CD4-positive, CD25-positive, alpha-beta regulatory T cell (primary cell): ENCODE results near the gene OR4D1. TPM values are rescaled to one million over a fixed set of nuclear protein-coding genes. Genes with fewer than 3 reads are reported as not detected.
"Not testable (repeated sequence)": the region's sequence is repeated elsewhere in the genome, so short reads cannot be mapped to it uniquely, and the experiment has no call there.

Experiments
- ATAC-seq, 2 donors: fragments of 150-1000 bp; cut with Tn5 transposase; one replicate each; pipeline ENCODE4 v1.10.0; 2021; ENCODE audit warnings: low read depth in 2 of 2, moderate number of reproducible peaks in 2 of 2, moderate library complexity in 1 of 2
- DNase-seq, 3 donors: peaks; one replicate each; pipeline versions ENCODE4 v3.0.0 to v3.0.0-alpha.2; 2012 to 2022; ENCODE audit warnings: mixed read lengths in 1 of 3
- H3K27ac ChIP-seq: one replicate; pipeline ENCODE4 v1.7.0; 2013; ENCODE audit warnings: mild to moderate bottlenecking, low read length; ENCODE audit not compliant: insufficient read depth, poor library complexity, severe bottlenecking
- H3K27me3 ChIP-seq: one replicate; pipeline ENCODE4 v1.7.0; 2013; ENCODE audit warnings: low read length; ENCODE audit not compliant: control insufficient read depth, insufficient read depth
- H3K36me3 ChIP-seq: one replicate; pipeline ENCODE4 v1.7.0; 2013; ENCODE audit warnings: mild to moderate bottlenecking, low read length, moderate library complexity; ENCODE audit not compliant: control insufficient read depth, insufficient read depth
- H3K4me1 ChIP-seq: 2 replicates; pipeline ENCODE4 v1.7.0; 2013; ENCODE audit warnings: mild to moderate bottlenecking, low read length; ENCODE audit not compliant: insufficient read depth, control insufficient read depth, poor library complexity, severe bottlenecking
- H3K4me3 ChIP-seq: one replicate; pipeline ENCODE4 v1.7.0; 2013; ENCODE audit warnings: low read depth, mild to moderate bottlenecking, low read length, moderate library complexity
- H3K9me3 ChIP-seq, 2 experiments: 1 replicate in 1 of 2; 2 replicates in 1 of 2; pipeline ENCODE4 v1.7.0; 2013; ENCODE audit warnings: low read length in 2 of 2, mild to moderate bottlenecking in 1 of 2, moderate library complexity in 1 of 2; ENCODE audit not compliant: control insufficient read depth in 2 of 2
- H3K27ac Mint-ChIP-seq, 3 donors: one replicate each; pipeline ENCODE4 v1.8.0; 2020 to 2022; ENCODE audit warnings: mild to moderate bottlenecking in 3 of 3, mixed read lengths in 3 of 3, moderate library complexity in 2 of 3
- H3K27me3 Mint-ChIP-seq: one replicate; pipeline ENCODE4 v1.8.0; 2022; ENCODE audit warnings: mild to moderate bottlenecking, mixed read lengths
- H3K36me3 Mint-ChIP-seq: one replicate; pipeline ENCODE4 v1.8.0; 2020; ENCODE audit warnings: mixed read lengths
- H3K4me1 Mint-ChIP-seq, 4 donors: one replicate each; pipeline ENCODE4 v1.8.0; 2020 to 2022; ENCODE audit warnings: mixed read lengths in 4 of 4, mild to moderate bottlenecking in 1 of 4
- H3K4me3 Mint-ChIP-seq, 4 donors: one replicate each; pipeline ENCODE4 v1.8.0; 2020 to 2022; ENCODE audit warnings: mild to moderate bottlenecking in 4 of 4, mixed read lengths in 4 of 4, moderate library complexity in 3 of 4
- H3K9me3 Mint-ChIP-seq, 7 donors: one replicate each; pipeline ENCODE4 v1.8.0; 2020 to 2022; ENCODE audit warnings: mixed read lengths in 7 of 7, mild to moderate bottlenecking in 3 of 7, moderate library complexity in 2 of 7
- polyA plus RNA-seq, 4 donors: library from polyadenylated mRNA; unstranded; fragments of 300-500 nt; fragmentation: Illumina TruSeq; gene quantifications; one replicate each; pipeline ENCODE4 v1.2.3, GENCODE V29; 2021
- total RNA-seq: library from RNA; stranded (reverse); gene quantifications from one replicate; pipeline ENCODE4 v1.2.3, GENCODE V29; 2022

The OR4D1 gene
- total RNA-seq (0.42 TPM), polyA plus RNA-seq (1 to 10 TPM in 1 of 4 donors, under 1 TPM in 3; 0.54 to 1.1 (median 0.81) TPM)

DNA sequence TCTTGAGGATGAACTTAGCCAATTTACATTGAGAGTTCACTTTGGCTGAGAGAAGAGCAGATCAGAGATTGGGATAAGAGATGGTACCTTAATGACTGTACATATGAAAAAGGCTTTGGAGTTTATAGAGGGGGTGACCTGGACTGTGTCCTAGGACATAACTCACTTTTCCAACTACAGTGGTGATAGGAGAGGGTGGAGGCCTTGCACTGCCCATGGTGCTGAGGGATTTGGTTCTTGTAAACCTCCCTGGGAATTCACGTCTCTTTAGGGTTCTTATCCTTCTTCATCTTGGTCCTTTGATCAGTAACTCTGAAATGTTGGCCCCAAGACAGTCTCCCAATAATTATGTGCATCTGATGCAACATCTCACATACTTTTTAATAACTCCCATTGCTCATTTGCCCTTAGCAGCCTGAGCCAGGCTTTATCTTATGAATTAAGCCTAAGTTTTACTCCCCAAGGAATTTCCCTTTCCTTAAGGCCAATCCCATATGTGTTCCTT, at the start of gene OR4D1:
OR4D1 (plus strand) TSS at position 455 of the 505 bp plus-strand sequence. CDS start 6,770 bp downstream, outside the sequence.
- H3K27me3 ChIP-seq: peaks cover 13% of the 10 kb centered on the region
- peak within 1 kb of the TSS in 1 of 4 donors; percentile 55 for H3K4me3 Mint-ChIP-seq
- no peaks in the 10 kb centered on the region for H3K36me3 ChIP-seq
- peaks cover 13% of the 10 kb centered on the region for H3K4me1 ChIP-seq
- peaks cover 14% of the 10 kb centered on the region for H3K36me3 Mint-ChIP-seq
- peaks cover 68% of the 10 kb centered on the region for H3K27me3 Mint-ChIP-seq
- H3K9me3 ChIP-seq: peaks cover 33 to 38% of the 10 kb centered on the region in 2 experiments
- peaks cover 15 to 42% (median 27%) of the 10 kb centered on the region in 4 donors for H3K4me1 Mint-ChIP-seq
- H3K27ac Mint-ChIP-seq: peak within 1 kb of the TSS in 1 of 3 donors; percentile 6
- ATAC-seq: no peak
- DNase-seq: no peak
- H3K9me3 Mint-ChIP-seq: peaks cover 0 to 34% (median 12%) of the 10 kb centered on the region in 7 donors
- no peak within 1 kb of the TSS for H3K27ac ChIP-seq
- H3K4me3 ChIP-seq: no peak within 1 kb of the TSS

DNA sequence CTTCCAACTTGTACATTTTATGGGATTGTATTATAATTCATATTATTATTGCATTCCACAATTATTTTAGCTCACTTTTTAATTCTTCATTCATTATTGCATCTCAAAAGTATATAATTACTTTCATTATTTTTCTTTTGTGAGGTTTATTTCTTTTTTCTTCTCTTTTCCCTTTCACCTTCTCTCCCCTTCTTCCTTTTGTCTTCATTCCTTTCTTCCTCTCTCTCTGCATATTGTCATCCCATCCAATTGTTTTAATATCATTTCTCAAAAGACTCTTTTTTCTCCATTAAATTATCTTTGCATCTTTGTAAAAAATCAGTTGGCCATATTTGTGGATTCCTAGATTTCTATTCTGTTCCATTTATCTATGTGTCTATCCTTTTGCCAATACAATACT, 47.7 kb upstream of the OR4D1 start:
- H3K27me3 ChIP-seq: no peaks in the 10 kb centered on the region
- no peaks in the 10 kb centered on the region for H3K36me3 Mint-ChIP-seq
- no peak overlapping the region for H3K4me3 ChIP-seq
- no peak overlapping the region for H3K27ac ChIP-seq
- no peaks in the 10 kb centered on the region for H3K36me3 ChIP-seq
- no peaks in the 10 kb centered on the region for H3K9me3 ChIP-seq
- no peaks in the 10 kb centered on the region for H3K4me1 ChIP-seq
- ATAC-seq (no peak), DNase-seq (no peak)
- H3K27me3 Mint-ChIP-seq: peaks cover 4% of the 10 kb centered on the region
- H3K4me1 Mint-ChIP-seq: peaks cover 0 to 6% (median 5%) of the 10 kb centered on the region in 4 donors
- H3K27ac Mint-ChIP-seq: no peak overlapping the region
- peaks cover 0 to 1% (median 0%) of the 10 kb centered on the region in 7 donors for H3K9me3 Mint-ChIP-seq
- H3K4me3 Mint-ChIP-seq: no peak overlapping the region

- H3K4me1 Mint-ChIP-seq, H3K4me1 ChIP-seq, ATAC-seq, H3K27ac Mint-ChIP-seq, H3K36me3 ChIP-seq, H3K27me3 Mint-ChIP-seq, H3K9me3 Mint-ChIP-seq, H3K9me3 ChIP-seq, H3K4me3 ChIP-seq, H3K27ac ChIP-seq, DNase-seq, H3K36me3 Mint-ChIP-seq, H3K4me3 Mint-ChIP-seq, H3K27me3 ChIP-seq: not testable (repeated sequence)
Measured at GRCh38 chr17:58101898-58102297, 46.3 kb upstream of the OR4D1 start.

DNA sequence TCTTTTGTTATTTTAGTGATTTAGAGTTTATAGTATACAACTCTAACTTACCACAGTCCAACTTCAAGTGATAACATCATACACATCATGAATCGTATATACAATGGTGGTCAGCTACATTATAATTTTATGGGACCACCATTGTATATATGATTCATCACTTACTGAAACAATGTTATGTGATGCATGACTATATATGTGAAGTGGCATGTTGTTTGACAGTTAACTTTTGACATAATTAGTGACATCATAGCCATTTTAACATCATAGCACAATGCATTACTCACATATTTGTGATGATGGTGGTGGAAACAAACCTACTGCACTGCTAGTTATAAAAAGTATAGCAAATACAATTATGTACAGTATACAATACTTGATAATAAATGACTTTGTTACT, 43.1 kb upstream of the OR4D1 start:
- Mint-ChIP-seq H3K36me3 (no peaks in the 10 kb centered on the region), H3K27me3 (peaks cover 9% of the 10 kb centered on the region), H3K4me1 (no peaks in the 10 kb centered on the region), H3K9me3 (peaks cover 0 to 1% (median 0%) of the 10 kb centered on the region in 7 donors), H3K4me3 (no peak overlapping the region), H3K27ac (no peak overlapping the region)
- H3K36me3 ChIP-seq: no peaks in the 10 kb centered on the region
- H3K4me3 ChIP-seq: no peak overlapping the region
- no peak overlapping the region for H3K27ac ChIP-seq
- H3K27me3 ChIP-seq: no peaks in the 10 kb centered on the region
- no peaks in the 10 kb centered on the region for H3K9me3 ChIP-seq
- ATAC-seq (no peak), DNase-seq (no peak)
- no peaks in the 10 kb centered on the region for H3K4me1 ChIP-seq

DNA sequence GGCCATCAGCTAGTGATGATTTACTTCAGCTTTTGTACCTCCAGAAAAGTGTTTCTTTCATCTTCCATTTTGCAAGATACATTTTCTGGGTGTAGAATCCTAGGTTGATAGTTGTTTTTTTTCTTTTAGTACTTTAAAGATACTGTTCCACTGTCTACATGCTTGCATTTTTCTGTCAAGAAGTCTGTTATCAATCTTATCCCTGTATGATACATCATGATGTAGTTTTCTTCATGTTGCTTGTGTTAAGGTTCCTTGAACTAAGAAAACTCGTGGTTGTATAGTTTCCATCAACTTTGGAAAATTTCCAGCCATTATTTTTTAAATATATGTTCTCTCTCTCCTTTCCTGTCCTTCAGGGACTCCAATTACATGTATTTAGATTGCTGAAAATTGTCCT, 40.9 kb upstream of the OR4D1 start:
- Histone ChIP-seq H3K27ac (no peak overlapping the region), H3K4me3 (no peak overlapping the region), H3K9me3 (no peaks in the 10 kb centered on the region), H3K4me1 (no peaks in the 10 kb centered on the region), H3K27me3 (no peaks in the 10 kb centered on the region), H3K36me3 (no peaks in the 10 kb centered on the region)
- ATAC-seq (no peak), DNase-seq (no peak)
- H3K4me3 Mint-ChIP-seq: peak overlapping the region in 1 of 4 donors; percentile 10
- H3K27ac Mint-ChIP-seq: no peak overlapping the region
- no peaks in the 10 kb centered on the region for H3K4me1 Mint-ChIP-seq
- H3K27me3 Mint-ChIP-seq: peaks cover 9% of the 10 kb centered on the region
- H3K36me3 Mint-ChIP-seq: no peaks in the 10 kb centered on the region
- H3K9me3 Mint-ChIP-seq: no peaks in the 10 kb centered on the region

DNA sequence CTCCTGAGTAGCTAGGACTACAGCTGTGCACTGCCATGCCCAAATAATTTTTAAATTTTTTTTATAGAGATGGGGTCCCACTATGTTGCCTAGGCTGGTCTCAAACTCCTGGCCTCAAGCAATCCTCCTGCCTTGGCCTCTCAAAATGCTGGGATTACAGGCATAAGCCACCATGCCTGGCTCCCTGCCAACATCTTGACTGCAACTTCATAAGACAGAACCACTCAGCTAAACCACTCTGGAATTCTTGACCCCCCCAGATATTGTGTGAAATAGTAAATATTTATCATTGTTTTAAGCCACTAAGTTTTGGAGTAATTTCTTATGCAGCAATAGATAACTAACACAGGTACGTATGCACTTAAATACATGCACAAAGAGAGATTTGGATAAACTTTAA, 39.0 kb upstream of the OR4D1 start:
- no peaks in the 10 kb centered on the region for H3K9me3 Mint-ChIP-seq
- ATAC-seq (no peak), DNase-seq (no peak)

DNA sequence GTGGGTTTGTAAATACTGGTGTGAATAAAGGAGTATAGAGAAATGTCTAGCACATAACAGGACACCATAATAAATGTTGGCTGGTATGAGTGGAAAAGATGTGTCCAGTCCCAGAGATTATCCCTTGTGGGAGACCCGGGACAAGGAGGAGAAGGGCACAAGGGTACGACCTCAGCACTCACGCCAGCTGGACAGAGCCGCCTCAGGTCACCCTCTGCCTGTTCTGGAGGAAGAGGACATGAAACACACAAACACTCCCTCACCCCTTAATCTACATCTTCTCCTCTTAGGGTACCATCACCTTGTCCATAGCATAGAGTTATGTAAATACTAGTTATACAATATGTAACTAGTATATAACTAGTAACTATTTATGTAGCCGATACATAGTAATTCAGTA, 38.2 kb upstream of the OR4D1 start:
- Mint-ChIP-seq H3K27ac (no peak overlapping the region), H3K4me1 (peaks cover 0 to 2% (median 0%) of the 10 kb centered on the region in 4 donors), H3K9me3 (no peaks in the 10 kb centered on the region), H3K27me3 (peaks cover 11% of the 10 kb centered on the region), H3K36me3 (no peaks in the 10 kb centered on the region), H3K4me3 (no peak overlapping the region)
- Histone ChIP-seq H3K36me3 (no peaks in the 10 kb centered on the region), H3K4me3 (no peak overlapping the region), H3K9me3 (no peaks in the 10 kb centered on the region), H3K27ac (no peak overlapping the region), H3K4me1 (no peaks in the 10 kb centered on the region), H3K27me3 (peaks cover 2% of the 10 kb centered on the region)
- no peak for DNase-seq
- ATAC-seq: no peak

More for the DNA sequence above, 39.0 kb upstream of the OR4D1 start:
- Mint-ChIP-seq H3K27ac (no peak overlapping the region), H3K36me3 (no peaks in the 10 kb centered on the region), H3K27me3 (peaks cover 14% of the 10 kb centered on the region), H3K4me1 (peaks cover 0 to 2% (median 0%) of the 10 kb centered on the region in 4 donors), H3K4me3 (no peak overlapping the region)
- Histone ChIP-seq H3K36me3 (no peaks in the 10 kb centered on the region), H3K9me3 (no peaks in the 10 kb centered on the region), H3K27me3 (no peaks in the 10 kb centered on the region), H3K27ac (no peak overlapping the region), H3K4me1 (no peaks in the 10 kb centered on the region), H3K4me3 (no peak overlapping the region)

DNA sequence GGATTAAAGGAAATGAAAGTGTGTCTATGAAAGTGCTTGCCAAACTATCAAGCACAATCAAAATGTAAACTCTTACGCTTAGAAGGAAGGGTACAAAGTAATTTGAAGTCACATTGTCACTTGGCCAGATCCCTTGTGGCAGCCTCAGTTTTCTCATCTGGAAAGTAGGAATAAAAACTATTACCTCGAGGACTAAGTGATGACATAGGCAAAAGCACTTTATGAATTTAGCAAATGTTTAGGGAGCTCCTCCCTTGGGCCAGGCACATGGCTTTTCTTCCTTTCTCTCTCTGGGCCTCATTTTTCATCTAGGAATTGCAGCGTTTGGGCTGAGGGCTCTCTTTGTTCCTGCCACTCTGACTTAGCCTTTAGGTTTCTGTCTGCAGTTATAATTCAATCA, 36.5 kb upstream of the OR4D1 start:
- Histone ChIP-seq H3K27me3 (peaks cover 2% of the 10 kb centered on the region), H3K9me3 (no peaks in the 10 kb centered on the region), H3K36me3 (no peaks in the 10 kb centered on the region), H3K4me1 (no peaks in the 10 kb centered on the region), H3K27ac (no peak overlapping the region), H3K4me3 (no peak overlapping the region)
- Mint-ChIP-seq H3K36me3 (no peaks in the 10 kb centered on the region), H3K4me1 (peaks cover 0 to 2% (median 0%) of the 10 kb centered on the region in 4 donors), H3K9me3 (no peaks in the 10 kb centered on the region), H3K27ac (no peak overlapping the region), H3K27me3 (peaks cover 15% of the 10 kb centered on the region), H3K4me3 (no peak overlapping the region)
- no peak for DNase-seq
- no peak for ATAC-seq
